Keratinocyte (primary cell): ENCODE data around the gene SLC25A43.

Experiments used
- EZH2 ChIP-seq: IDR thresholded peaks from one replicate; pipeline ENCODE4 v1.6.1; 2012; ENCODE audit warnings: inconsistent platforms, mild to moderate bottlenecking, low read length, moderate library complexity
- TF ChIP-seq, protein P1 (sequence below), 3 experiments: IDR thresholded peaks in 1 of 3; conservative IDR thresholded peaks in 1 of 3; optimal IDR thresholded peaks in 1 of 3; 2 replicates in 2 of 3; 3 replicates in 1 of 3; pipeline versions ENCODE3 to v1.5.1; 2011; ENCODE audit warnings: low read length in 3 of 3, mild to moderate bottlenecking in 3 of 3, moderate library complexity in 2 of 3, control low read depth in 1 of 3, inconsistent platforms in 1 of 3; ENCODE audit not compliant: insufficient read depth in 2 of 3; ENCODE audit errors: extremely low read depth in 1 of 3

DNA sequence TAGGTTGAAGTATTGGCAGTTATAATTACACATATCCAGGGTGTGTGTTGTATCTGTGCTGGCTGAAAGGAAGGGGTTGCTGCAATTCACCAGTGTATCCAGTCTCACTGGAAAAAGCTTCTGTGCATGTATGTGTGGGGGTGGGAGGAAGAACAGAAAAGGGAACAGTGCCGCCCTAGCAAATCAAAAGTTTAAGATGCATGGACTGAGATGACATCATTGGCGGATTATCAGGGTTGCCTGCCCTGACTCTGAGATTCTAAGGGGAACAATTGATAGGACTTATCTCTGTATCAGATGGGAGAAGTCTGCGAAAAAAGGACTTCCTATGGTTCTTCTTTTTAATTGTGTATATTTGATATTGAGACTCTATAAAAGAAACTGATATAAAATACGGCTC is 3.5 kb downstream of the SLC25A43 start:
- TF ChIP-seq, protein P1, sequence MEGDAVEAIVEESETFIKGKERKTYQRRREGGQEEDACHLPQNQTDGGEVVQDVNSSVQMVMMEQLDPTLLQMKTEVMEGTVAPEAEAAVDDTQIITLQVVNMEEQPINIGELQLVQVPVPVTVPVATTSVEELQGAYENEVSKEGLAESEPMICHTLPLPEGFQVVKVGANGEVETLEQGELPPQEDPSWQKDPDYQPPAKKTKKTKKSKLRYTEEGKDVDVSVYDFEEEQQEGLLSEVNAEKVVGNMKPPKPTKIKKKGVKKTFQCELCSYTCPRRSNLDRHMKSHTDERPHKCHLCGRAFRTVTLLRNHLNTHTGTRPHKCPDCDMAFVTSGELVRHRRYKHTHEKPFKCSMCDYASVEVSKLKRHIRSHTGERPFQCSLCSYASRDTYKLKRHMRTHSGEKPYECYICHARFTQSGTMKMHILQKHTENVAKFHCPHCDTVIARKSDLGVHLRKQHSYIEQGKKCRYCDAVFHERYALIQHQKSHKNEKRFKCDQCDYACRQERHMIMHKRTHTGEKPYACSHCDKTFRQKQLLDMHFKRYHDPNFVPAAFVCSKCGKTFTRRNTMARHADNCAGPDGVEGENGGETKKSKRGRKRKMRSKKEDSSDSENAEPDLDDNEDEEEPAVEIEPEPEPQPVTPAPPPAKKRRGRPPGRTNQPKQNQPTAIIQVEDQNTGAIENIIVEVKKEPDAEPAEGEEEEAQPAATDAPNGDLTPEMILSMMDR (optimal IDR thresholded peaks at IDR 0.05 in 1 of 3, IDR thresholded peaks at IDR 0.05 in 1 of 3, conservative IDR thresholded peaks at IDR 0.05 in 1 of 3; ENCODE audit: extremely low read depth in 1 of 3, insufficient read depth in 2 of 3, low read length in 3 of 3), result no peak
- no peak for TF ChIP-seq EZH2
